LNCAP (cell line): ENCODE measurements around the gene TAGLN2.

Experiments
- TF ChIP-seq, protein P1 (sequence below): fragments of 450-650 bp; IDR thresholded peaks from 2 replicates; pipeline ENCODE4 v1.5.1; 2017; ENCODE audit warnings: mild to moderate bottlenecking

The TAGLN2 gene

DNA sequence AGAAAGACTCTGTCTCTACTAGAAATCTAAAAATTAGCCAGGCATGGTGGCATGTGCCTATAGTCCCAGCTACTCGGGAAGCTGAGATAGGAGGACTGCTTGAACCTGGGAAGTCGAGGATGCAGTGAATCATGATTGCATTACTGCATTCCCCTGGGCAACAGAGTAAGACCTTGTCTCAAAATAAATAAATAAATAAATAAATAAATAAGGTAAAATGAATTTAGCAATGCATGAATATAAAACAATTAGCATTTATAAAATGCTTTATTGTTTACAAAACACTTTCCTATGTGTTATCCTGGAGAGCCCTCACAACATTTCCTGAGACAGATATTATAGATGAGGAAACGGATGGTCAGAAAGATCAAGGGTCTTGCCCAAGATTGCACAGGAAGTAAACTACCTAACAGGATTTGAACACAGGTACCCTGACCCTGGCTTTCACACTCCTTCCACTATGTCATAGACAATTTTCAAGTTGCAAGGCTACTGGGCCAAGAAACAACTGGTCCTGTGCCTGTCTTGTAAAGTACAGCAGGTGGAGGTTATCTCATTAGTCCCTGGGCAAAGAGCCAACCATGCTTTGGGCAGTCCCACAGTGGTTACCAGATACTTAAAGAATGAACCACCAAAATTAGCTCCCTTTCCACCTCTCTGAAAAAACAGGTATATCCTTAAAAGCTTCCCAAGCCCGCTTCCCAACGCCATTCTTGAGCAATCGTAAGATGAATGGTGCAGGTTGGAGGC lies 47.4 kb downstream of the TAGLN2 start:
- TF ChIP-seq, protein P1, sequence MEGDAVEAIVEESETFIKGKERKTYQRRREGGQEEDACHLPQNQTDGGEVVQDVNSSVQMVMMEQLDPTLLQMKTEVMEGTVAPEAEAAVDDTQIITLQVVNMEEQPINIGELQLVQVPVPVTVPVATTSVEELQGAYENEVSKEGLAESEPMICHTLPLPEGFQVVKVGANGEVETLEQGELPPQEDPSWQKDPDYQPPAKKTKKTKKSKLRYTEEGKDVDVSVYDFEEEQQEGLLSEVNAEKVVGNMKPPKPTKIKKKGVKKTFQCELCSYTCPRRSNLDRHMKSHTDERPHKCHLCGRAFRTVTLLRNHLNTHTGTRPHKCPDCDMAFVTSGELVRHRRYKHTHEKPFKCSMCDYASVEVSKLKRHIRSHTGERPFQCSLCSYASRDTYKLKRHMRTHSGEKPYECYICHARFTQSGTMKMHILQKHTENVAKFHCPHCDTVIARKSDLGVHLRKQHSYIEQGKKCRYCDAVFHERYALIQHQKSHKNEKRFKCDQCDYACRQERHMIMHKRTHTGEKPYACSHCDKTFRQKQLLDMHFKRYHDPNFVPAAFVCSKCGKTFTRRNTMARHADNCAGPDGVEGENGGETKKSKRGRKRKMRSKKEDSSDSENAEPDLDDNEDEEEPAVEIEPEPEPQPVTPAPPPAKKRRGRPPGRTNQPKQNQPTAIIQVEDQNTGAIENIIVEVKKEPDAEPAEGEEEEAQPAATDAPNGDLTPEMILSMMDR, result no peak

DNA sequence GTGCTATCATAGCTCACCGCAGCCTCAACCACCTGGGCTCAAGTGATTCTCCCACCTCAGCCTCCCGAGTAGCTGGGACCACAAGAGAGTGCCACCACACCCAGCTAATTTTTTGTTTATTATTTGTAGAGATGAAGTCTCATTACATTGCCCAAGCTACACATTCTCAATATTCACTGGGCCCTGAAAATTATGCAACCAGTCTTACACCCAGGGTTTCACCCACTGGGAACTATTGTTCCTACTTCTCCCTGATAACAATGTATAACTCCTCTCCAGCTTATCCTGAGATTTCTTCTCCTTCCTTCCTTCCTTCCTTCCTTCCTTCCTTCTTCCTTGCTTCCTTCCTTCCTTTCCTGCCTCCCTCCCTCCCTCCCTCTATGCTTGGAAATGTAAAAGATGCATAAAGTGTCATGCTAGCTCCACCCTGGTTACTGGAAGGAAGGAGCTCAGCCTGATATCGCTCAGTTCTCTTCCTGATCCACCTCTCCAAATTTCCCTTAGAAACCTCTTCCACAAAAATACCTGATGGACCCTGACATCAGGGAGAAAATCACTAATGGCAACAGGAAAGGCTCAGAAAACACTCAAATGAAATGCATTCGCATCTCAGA lies 51.7 kb downstream of the TAGLN2 start:
- TF ChIP-seq, protein P1, result no peak

DNA sequence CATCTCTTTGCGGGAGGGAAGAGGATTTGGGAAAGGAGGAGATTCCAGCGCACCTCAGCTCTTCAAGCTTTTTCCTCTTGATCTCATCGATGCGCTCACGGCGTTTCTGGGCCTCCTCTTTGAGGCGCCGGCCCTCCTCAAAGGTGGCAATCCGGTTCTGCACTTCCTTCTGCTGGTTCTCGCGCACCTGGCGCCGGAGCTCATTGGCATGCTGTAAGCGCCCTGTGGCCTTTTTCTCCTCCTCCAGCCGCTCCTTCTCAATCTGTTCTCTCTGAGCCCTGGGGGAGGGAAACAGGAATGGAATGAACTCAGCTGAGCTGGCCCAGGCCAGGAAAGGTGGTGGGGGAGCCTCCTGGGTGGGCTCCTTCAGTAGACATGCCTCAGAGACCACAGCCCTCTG lies 52.4 kb downstream of the TAGLN2 start:
- TF ChIP-seq, protein P1, result no peak

DNA sequence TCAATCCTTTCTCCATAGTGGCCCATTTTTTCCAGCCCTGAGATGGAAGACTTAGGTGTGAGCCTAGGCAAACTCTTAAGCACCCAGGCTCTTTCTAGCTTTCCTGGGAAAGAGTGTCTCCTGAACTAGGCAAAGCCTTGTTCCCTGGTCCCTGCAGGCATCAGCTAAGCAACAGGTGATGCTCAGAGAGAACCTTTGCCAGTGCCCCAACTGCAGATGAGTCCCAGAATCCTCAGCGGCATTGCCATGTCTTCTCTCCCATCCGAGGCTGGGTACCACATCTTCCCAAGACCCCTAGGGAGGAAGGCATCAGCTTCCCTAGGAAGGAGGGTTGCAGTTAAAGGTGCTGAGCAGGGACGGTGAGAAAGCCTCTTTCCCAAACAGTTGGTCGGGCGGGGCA lies 54.6 kb downstream of the TAGLN2 start:
- TF ChIP-seq, protein P1, result no peak

DNA sequence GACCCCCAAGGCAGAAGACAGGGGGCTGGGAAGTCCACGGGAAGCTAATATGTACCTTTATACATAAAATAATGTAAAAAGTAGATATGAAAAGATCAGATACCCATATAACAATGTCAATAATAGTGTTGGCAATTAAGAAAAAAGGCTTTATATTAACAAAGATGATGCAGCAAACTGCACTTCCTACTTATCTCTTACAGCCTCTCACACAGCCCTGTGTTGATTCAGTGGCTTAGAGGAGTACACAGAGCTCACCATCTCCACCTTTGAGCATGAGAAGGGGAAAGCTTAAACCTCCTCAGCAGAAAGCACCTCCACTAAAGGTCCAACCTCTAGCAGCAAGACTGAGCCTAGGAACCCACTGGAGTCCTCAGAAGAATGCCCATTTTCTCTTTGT lies 55.7 kb downstream of the TAGLN2 start:
- TF ChIP-seq, protein P1, result no peak

DNA sequence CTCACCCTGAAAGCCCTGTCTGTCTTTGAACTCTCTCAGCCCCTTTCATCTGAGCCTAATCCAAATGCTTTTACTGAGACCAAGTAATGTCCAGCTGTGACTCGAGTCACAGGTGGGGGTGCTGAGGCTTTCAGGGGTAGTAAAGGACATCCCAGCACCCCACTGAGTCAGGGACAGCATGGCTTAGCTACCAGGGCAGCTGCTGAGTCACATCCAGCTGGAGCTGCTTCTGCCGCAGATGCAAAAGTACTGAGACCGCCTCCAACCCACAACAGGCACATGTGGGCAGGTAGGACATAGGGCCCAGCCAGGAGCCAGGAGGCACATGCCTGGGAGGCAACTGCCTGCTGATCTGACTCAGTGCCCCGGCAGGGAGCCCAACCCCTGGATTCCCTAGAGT lies 56.1 kb downstream of the TAGLN2 start:
- TF ChIP-seq, protein P1, result no peak

DNA sequence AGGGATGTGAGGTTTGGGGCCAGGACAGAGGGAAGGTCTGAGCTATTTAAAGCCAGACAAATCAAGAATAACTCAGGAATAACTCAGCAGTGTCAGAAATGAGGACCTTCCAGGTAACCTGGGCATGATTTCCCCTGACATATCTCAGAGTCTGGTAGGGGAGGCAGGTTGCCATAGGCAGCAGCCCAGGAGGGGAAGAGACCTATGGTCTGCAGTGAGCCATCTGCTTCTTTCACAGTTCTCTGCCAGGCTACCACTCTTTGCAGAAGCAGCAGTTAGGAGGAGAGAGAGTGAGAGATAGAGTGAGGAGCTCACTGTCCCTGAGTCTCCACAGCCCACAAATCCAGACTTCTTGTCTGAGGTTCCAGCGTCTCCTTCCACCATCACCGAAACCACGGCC lies 56.5 kb downstream of the TAGLN2 start:
- TF ChIP-seq, protein P1, result no peak
